Caco-2 (cell line): ENCODE data around the gene ELP4. TPM values are rescaled to one million over a fixed set of nuclear protein-coding genes. Genes with fewer than 3 reads are reported as not detected.

Experiments
- BruUV-seq: library from RNA; stranded (reverse); fragments of 400-500 nt; replicated peaks from 2 replicates; lab custom pipeline; 2021; lab: Mats Ljungman, UMichigan
- CTCF ChIA-PET: fragments of 300-600 bp; sonication (Branson Sonifier 250); formaldehyde crosslinking; loops from one replicate; lab custom pipeline; 2022; ENCODE audit warnings: antibody characterized with exemption; lab: Charles Lee
- POLR2A ChIA-PET: fragments of 300-600 bp; sonication (Branson Sonifier 250); formaldehyde crosslinking; loops from one replicate; lab custom pipeline; 2022; ENCODE audit warnings: antibody characterized with exemption; lab: Charles Lee
- DNase-seq, 2 experiments: peaks; one replicate each; pipeline versions ENCODE4 v3.0.0 to v3.0.0-alpha.2; 2020 to 2022
- H3K27me3 ChIP-seq: replicated peaks from 2 replicates; pipeline ENCODE4 v1.6.0; 2011; ENCODE audit warnings: low read length; ENCODE audit not compliant: control insufficient read depth, insufficient read depth
- H3K36me3 ChIP-seq: 2 replicates; pipeline ENCODE4 v1.5.1; 2011; ENCODE audit warnings: low read length; ENCODE audit not compliant: control insufficient read depth, insufficient read depth
- H3K4me1 ChIP-seq: fragments of 250-450 bp; sonication (Bioruptor Pico); 2 replicates; pipeline ENCODE4 v1.5.1; 2020; ENCODE audit warnings: mild to moderate bottlenecking
- H3K4me3 ChIP-seq: 2 replicates; pipeline ENCODE4 v1.5.1; 2011; ENCODE audit warnings: low read depth, mild to moderate bottlenecking, control low read depth, low read length
- H3K9me3 ChIP-seq: fragments of 250-450 bp; sonication (Bioruptor Pico); 2 replicates; pipeline ENCODE4 v1.5.1; 2020; ENCODE audit warnings: mild to moderate bottlenecking, moderate library complexity
- H3K27ac Mint-ChIP-seq: one replicate; pipeline ENCODE4 v1.8.0; 2022; ENCODE audit warnings: mixed read lengths; ENCODE audit not compliant: unreplicated experiment
- H3K27me3 Mint-ChIP-seq: one replicate; pipeline ENCODE4 v1.8.0; 2022; ENCODE audit warnings: mixed read lengths; ENCODE audit not compliant: insufficient read depth, unreplicated experiment
- H3K36me3 Mint-ChIP-seq: one replicate; pipeline ENCODE4 v1.8.0; 2022; ENCODE audit warnings: mild to moderate bottlenecking, mixed read lengths; ENCODE audit not compliant: insufficient read depth, unreplicated experiment
- H3K4me1 Mint-ChIP-seq: one replicate; pipeline ENCODE4 v1.8.0; 2022; ENCODE audit warnings: low read depth, mixed read lengths; ENCODE audit not compliant: unreplicated experiment
- H3K4me3 Mint-ChIP-seq: one replicate; pipeline ENCODE4 v1.8.0; 2022; ENCODE audit warnings: mild to moderate bottlenecking, moderate library complexity, mixed read lengths; ENCODE audit not compliant: unreplicated experiment
- H3K9me3 Mint-ChIP-seq: one replicate; pipeline ENCODE4 v1.8.0; 2022; ENCODE audit warnings: mixed read lengths; ENCODE audit not compliant: unreplicated experiment
- intact Hi-C: fragments of 100-400 bp; cut with micrococcal nuclease; formaldehyde crosslinking; loops from one replicate; pipeline ENCODE4 v1.10.0; 2022; ENCODE audit not compliant: unreplicated experiment
- total RNA-seq: library from RNA; stranded (reverse); gene quantifications from 2 replicates; pipeline ENCODE4 v1.2.3, GENCODE V29; 2022
- TF ChIP-seq, protein P1 (sequence below), 2 experiments: fragments of 200-600 bp in 1 of 2; IDR thresholded peaks; 1 replicate in 1 of 2; 2 replicates in 1 of 2; pipeline versions ENCODE4 v1.5.1 to v1.8.0; 2011 to 2022; ENCODE audit warnings: antibody characterized with exemption in 1 of 2, control low read depth in 1 of 2, inconsistent platforms in 1 of 2, low read depth in 1 of 2, low read length in 1 of 2, mild to moderate bottlenecking in 1 of 2, moderate library complexity in 1 of 2; ENCODE audit not compliant: insufficient read depth in 1 of 2, severe bottlenecking in 1 of 2, unreplicated experiment in 1 of 2

ELP4 gene
- total RNA-seq, 1 experiment from 2014 or later: 18.8 TPM

DNA sequence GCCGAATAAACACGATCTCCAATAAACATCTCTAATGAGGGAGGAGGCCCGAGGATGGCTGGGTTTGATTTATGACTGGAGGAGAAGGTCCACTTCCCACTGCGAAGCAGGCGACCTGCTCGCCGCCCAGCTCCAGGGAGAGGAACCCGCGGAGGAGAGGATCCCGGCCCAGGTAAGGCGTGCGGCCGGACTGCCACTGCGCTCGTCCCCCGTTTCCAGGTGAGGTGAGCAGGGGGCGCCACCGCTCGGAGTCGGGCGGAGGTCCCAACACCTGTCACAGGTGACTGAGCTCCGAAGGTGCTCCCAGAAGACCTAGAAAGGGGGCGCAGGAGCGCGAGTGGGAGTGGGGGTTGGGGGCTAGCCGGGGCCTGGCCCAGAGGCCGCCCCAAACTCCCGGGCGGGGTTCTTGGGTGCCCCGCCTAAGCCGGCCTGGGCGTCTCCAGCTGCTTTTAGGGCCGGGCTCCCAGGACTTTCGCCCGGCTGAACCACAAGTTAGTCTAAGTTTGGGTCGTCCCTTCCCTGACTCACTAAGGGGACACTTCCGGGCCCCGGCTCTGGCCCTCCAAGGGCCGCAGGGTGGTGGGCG is 307.0 kb downstream of the ELP4 start:
- CTCF ChIA-PET: interaction anchor here (0.6 to 1.5 kb wide), 2 partner anchors 419 to 710 kb away, joined by 3 read pairs; no protein-coding TSS in a partner anchor
- peaks cover 11% of the 10 kb centered on the region for H3K36me3 Mint-ChIP-seq
- peaks cover 26% of the 10 kb centered on the region for H3K27me3 Mint-ChIP-seq

DNA sequence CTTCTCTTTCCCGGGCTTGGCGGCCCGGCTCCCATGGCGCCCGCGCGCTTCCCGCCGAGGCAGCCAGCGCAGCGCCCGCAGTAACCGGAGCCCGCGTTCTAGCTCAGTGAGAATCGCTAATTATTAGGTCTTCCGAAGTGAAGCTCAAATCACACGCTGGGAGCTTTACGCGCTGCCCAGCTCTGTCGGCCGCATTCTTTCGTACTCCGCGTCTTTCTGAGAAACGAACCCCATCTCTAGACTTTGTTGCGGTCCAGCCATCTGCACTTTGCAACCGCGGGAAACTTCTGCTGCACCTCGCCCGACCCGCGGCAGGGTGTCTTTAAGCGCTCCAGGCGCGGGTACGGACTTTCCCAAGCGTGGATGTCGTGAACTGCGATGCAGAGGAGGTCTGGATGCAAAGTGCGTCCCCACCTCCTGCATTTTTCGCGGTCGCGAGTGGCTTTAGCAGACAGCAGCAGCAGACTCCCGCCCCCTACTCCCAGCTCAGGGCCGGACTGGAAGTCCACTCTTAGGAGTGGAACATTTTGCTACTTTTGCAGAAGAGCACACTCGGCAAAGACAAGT is 307.6 kb downstream of the ELP4 start:
- Mint-ChIP-seq H3K9me3 (no peaks in the 10 kb centered on the region), H3K27ac (no peak overlapping the region), H3K27me3 (peaks cover 27% of the 10 kb centered on the region), H3K4me1 (peaks cover 12% of the 10 kb centered on the region), H3K36me3 (peaks cover 6% of the 10 kb centered on the region), H3K4me3 (peak overlapping the region; percentile 66)
- H3K27me3 ChIP-seq: peaks cover 20% of the 10 kb centered on the region
- H3K9me3 ChIP-seq: no peaks in the 10 kb centered on the region
- TF ChIP-seq, protein P1, sequence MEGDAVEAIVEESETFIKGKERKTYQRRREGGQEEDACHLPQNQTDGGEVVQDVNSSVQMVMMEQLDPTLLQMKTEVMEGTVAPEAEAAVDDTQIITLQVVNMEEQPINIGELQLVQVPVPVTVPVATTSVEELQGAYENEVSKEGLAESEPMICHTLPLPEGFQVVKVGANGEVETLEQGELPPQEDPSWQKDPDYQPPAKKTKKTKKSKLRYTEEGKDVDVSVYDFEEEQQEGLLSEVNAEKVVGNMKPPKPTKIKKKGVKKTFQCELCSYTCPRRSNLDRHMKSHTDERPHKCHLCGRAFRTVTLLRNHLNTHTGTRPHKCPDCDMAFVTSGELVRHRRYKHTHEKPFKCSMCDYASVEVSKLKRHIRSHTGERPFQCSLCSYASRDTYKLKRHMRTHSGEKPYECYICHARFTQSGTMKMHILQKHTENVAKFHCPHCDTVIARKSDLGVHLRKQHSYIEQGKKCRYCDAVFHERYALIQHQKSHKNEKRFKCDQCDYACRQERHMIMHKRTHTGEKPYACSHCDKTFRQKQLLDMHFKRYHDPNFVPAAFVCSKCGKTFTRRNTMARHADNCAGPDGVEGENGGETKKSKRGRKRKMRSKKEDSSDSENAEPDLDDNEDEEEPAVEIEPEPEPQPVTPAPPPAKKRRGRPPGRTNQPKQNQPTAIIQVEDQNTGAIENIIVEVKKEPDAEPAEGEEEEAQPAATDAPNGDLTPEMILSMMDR (IDR thresholded peaks at IDR 0.05; ENCODE audit: insufficient read depth in 1 of 2, low read depth in 1 of 2, low read length in 1 of 2, severe bottlenecking in 1 of 2, unreplicated experiment in 1 of 2): no peak
- POLR2A ChIA-PET: no interaction called here
- CTCF ChIA-PET: interaction anchor here (0.6 to 1.5 kb wide), 2 partner anchors 420 to 710 kb away, joined by 3 read pairs; no protein-coding TSS in a partner anchor
- peak overlapping the region; percentile 13; the same call in 1 of the 2 replicates for H3K4me3 ChIP-seq
- H3K4me1 ChIP-seq: peaks cover 20% of the 10 kb centered on the region
- no peaks in the 10 kb centered on the region for H3K36me3 ChIP-seq
- intact Hi-C loops: loop anchor here (2.0 to 10.0 kb wide), 3 partner anchors 176 to 768 kb away; partner anchors contain the start of genes EIF3M, ELP4 and IMMP1L
- BruUV-seq: no TSS peak
- no peak for DNase-seq

More for the DNA sequence above, 307.0 kb downstream of the ELP4 start:
- POLR2A ChIA-PET: no interaction called here
- TF ChIP-seq, protein P1 (IDR thresholded peaks at IDR 0.05; ENCODE audit: insufficient read depth in 1 of 2, low read depth in 1 of 2, low read length in 1 of 2, severe bottlenecking in 1 of 2, unreplicated experiment in 1 of 2): no peak
- H3K36me3 ChIP-seq: no peaks in the 10 kb centered on the region
- Mint-ChIP-seq H3K4me3 (peak overlapping the region; percentile 66), H3K27ac (no peak overlapping the region), H3K4me1 (peaks cover 18% of the 10 kb centered on the region), H3K9me3 (no peaks in the 10 kb centered on the region)
- H3K27me3 ChIP-seq: peaks cover 22% of the 10 kb centered on the region
- DNase-seq: no peak
- BruUV-seq: no TSS peak
- peak overlapping the region; percentile 13; the same call in 1 of the 2 replicates for H3K4me3 ChIP-seq
- no peaks in the 10 kb centered on the region for H3K9me3 ChIP-seq
- peaks cover 25% of the 10 kb centered on the region for H3K4me1 ChIP-seq
- intact Hi-C loops: loop anchor here (2.0 to 10.0 kb wide), 3 partner anchors 176 to 768 kb away; partner anchors contain the start of genes EIF3M, ELP4 and IMMP1L

DNA sequence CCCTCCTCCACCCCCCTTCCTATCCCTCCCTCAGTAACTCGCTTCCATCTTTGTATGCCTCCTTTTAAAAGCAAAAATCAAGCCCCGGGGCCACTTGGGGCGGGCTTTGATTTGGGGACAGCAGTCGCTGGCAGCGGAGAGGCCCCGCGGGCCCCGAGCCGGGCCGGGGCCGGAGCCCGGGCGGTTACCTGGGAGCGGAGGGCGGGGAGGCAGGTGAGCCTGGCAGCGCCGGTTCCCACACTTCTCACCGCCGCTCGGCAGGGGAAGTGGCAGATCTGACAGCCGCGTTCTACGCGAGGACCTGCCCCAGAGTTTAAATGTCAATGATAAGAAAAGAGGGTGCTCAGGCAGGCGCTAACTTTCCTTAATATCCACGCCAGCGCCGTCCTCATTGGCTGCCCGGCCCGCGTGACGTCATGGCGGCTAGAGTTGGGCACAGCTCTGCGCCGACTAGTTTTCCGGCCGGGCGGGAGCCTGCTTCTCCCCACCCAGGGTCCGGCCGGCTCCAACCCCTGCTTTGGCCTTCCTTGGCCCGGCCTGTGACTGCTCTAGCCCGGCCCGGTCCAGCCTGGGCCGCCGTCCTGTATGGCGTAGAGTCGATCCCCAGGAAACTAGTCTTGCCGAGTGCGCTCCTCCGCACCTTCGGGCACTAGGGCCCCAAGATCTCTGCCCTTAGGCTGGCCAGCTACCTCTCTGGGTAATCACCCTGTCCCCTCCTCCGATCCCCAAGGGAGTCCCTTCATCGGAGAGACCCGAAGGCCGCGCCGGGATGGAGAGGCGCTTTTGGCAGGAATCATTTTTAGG is 308.3 kb downstream of the ELP4 start:
- Histone ChIP-seq H3K9me3 (no peaks in the 10 kb centered on the region), H3K27me3 (peaks cover 15% of the 10 kb centered on the region), H3K4me3 (no peak overlapping the region), H3K4me1 (peaks cover 14% of the 10 kb centered on the region), H3K36me3 (no peaks in the 10 kb centered on the region)
- peak overlapping the region; percentile 66 for H3K4me3 Mint-ChIP-seq
- no TSS peak for BruUV-seq
- H3K27me3 Mint-ChIP-seq: peaks cover 24% of the 10 kb centered on the region
- no peak overlapping the region for H3K27ac Mint-ChIP-seq
- POLR2A ChIA-PET: no interaction called here
- CTCF ChIA-PET: interaction anchor here (1.5 kb wide), 1 partner anchor 711 kb away, joined by 3 read pairs; no protein-coding TSS in a partner anchor
- H3K9me3 Mint-ChIP-seq: no peaks in the 10 kb centered on the region
- peaks cover 6% of the 10 kb centered on the region for H3K4me1 Mint-ChIP-seq
- no peaks in the 10 kb centered on the region for H3K36me3 Mint-ChIP-seq
- TF ChIP-seq, protein P1 (IDR thresholded peaks at IDR 0.05; ENCODE audit: insufficient read depth in 1 of 2, low read depth in 1 of 2, low read length in 1 of 2, severe bottlenecking in 1 of 2, unreplicated experiment in 1 of 2): no peak
- DNase-seq: no peak
- intact Hi-C loops: loop anchor here (2.0 to 10.0 kb wide), 3 partner anchors 177 to 767 kb away; partner anchors contain the start of genes EIF3M, ELP4 and IMMP1L
